ENCODE measurements around the gene TIPARP. TPM values are rescaled to one million over a fixed set of nuclear protein-coding genes. Genes with fewer than 3 reads are reported as not detected.

TIPARP gene
- total RNA-seq, 2 experiments from 2014 or later: 10.0 to 13.4 TPM

DNA sequence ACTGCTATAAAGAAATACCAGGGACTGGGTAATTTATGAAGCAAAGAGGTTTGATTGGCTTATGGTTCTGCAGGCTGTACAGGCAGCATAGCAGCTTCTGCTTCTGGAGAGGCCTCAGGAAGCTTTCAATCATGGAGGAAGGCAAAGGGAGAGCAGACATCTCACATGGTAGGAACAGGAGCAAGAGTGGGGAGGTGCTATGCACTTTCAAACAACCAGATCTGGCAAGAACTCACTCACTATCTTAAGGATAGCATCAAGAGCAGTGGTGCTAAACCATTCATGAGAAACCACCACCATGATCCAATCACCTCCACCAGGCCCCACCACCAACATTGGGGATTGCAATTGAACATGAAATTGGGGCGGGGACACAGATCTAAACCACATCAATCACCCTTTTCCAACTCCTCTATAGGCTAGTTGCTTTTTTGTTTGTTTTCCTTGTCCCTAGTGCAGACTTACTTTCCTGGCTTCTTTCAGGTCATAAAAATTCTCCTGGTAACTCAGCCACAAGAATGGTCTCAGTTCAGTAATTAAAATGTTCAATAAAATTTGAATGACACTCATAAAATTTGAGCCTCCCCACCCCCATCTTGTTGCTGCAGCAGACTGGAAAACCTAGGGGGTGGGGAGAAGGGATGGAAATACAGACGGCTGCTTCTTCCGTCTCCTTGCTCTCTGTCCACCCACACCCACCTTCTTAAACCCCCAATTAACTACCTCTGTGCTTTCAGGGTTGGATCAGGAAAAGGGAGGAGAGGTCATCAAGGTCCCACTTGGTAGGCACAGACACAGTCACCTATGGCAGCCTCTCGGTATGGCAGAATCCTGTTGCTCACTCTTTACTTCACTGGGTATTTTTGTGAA is 16.3 kb upstream of the TIPARP start:
- H3K4me2 ChIP-seq (ENCODE audit: low read length): no peak overlapping the region
- H4K20me1 ChIP-seq (ENCODE audit: insufficient read depth, low read length): no peaks in the 10 kb centered on the region
- POLR2A ChIA-PET: no interaction called here
- BruUV-seq (replicated peaks): no TSS peak
- H3K9me2 ChIP-seq (ENCODE audit: insufficient read depth, low read length): no peaks in the 10 kb centered on the region
- H2AFZ ChIP-seq (ENCODE audit: low read length): no peak overlapping the region
- intact Hi-C loops (cut with micrococcal nuclease; ENCODE audit: unreplicated experiment): no loop called here
- TF ChIP-seq EZH2phosphoT487 (IDR thresholded peaks at IDR 0.05; ENCODE audit: borderline replicate concordance, low read depth, low read length): no peak
- TF ChIP-seq, protein P1, sequence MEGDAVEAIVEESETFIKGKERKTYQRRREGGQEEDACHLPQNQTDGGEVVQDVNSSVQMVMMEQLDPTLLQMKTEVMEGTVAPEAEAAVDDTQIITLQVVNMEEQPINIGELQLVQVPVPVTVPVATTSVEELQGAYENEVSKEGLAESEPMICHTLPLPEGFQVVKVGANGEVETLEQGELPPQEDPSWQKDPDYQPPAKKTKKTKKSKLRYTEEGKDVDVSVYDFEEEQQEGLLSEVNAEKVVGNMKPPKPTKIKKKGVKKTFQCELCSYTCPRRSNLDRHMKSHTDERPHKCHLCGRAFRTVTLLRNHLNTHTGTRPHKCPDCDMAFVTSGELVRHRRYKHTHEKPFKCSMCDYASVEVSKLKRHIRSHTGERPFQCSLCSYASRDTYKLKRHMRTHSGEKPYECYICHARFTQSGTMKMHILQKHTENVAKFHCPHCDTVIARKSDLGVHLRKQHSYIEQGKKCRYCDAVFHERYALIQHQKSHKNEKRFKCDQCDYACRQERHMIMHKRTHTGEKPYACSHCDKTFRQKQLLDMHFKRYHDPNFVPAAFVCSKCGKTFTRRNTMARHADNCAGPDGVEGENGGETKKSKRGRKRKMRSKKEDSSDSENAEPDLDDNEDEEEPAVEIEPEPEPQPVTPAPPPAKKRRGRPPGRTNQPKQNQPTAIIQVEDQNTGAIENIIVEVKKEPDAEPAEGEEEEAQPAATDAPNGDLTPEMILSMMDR (conservative IDR thresholded peaks at IDR 0.05; ENCODE audit: low read length): no peak
- H3K4me3 ChIP-seq (ENCODE audit: low read depth, low read length, poor library complexity, severe bottlenecking): no peak overlapping the region
- H3K79me2 ChIP-seq (ENCODE audit: insufficient read depth, low read depth, low read length): no peaks in the 10 kb centered on the region
- no peaks in the 10 kb centered on the region for H3K4me1 ChIP-seq (ENCODE audit: insufficient read depth, low read length, poor library complexity, severe bottlenecking)
- H3K9me3 ChIP-seq (ENCODE audit: low read length): no peaks in the 10 kb centered on the region
- H3K27ac ChIP-seq (ENCODE audit: low read depth, low read length, poor library complexity, severe bottlenecking): no peak overlapping the region
- no peaks in the 10 kb centered on the region for H3K36me3 ChIP-seq (ENCODE audit: insufficient read depth, low read length)
- DNase-seq (ENCODE audit: low spot score): no peak
- CTCF ChIA-PET (ENCODE audit: unreplicated experiment): no interaction called here

DNA sequence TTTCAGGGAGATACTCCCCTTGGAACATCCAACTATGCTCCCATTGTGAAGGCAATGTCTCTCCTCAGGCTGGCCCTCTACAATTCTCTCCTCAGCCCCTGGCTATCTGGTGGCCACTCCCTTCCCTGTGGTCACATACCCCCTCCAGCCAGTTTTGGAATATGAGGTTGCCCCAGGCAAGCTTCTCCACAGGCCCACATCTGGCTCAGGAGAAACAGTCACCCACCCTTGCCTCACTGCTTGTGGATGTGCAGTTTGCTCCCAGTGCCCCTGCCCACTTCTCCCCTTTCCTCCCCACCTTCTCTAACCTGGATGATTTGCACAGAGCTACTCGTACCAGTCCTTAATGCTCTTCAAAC is 15.7 kb upstream of the TIPARP start:
- no TSS peak for BruUV-seq (replicated peaks)
- no peaks in the 10 kb centered on the region for H3K9me3 ChIP-seq (ENCODE audit: low read length)
- no peak overlapping the region for H2AFZ ChIP-seq (ENCODE audit: low read length)
- intact Hi-C loops (cut with micrococcal nuclease; ENCODE audit: unreplicated experiment): no loop called here
- H3K79me2 ChIP-seq (ENCODE audit: insufficient read depth, low read depth, low read length): no peaks in the 10 kb centered on the region
- H3K27ac ChIP-seq (ENCODE audit: low read depth, low read length, poor library complexity, severe bottlenecking): no peak overlapping the region
- H3K36me3 ChIP-seq (ENCODE audit: insufficient read depth, low read length): no peaks in the 10 kb centered on the region
- POLR2A ChIA-PET: interaction anchor here (0.9 kb wide), 1 partner anchor 75 kb away, joined by 3 read pairs; no protein-coding TSS in a partner anchor
- TF ChIP-seq, protein P1 (conservative IDR thresholded peaks at IDR 0.05; ENCODE audit: low read length): no peak
- TF ChIP-seq EZH2phosphoT487 (IDR thresholded peaks at IDR 0.05; ENCODE audit: borderline replicate concordance, low read depth, low read length): no peak
- no peak for DNase-seq (ENCODE audit: low spot score)
- no peaks in the 10 kb centered on the region for H4K20me1 ChIP-seq (ENCODE audit: insufficient read depth, low read length)
- H3K9me2 ChIP-seq (ENCODE audit: insufficient read depth, low read length): no peaks in the 10 kb centered on the region
- no peak overlapping the region for H3K4me3 ChIP-seq (ENCODE audit: low read depth, low read length, poor library complexity, severe bottlenecking)
- no peak overlapping the region for H3K4me2 ChIP-seq (ENCODE audit: low read length)
- CTCF ChIA-PET (ENCODE audit: unreplicated experiment): no interaction called here
- H3K4me1 ChIP-seq (ENCODE audit: insufficient read depth, low read length, poor library complexity, severe bottlenecking): no peaks in the 10 kb centered on the region

DNA sequence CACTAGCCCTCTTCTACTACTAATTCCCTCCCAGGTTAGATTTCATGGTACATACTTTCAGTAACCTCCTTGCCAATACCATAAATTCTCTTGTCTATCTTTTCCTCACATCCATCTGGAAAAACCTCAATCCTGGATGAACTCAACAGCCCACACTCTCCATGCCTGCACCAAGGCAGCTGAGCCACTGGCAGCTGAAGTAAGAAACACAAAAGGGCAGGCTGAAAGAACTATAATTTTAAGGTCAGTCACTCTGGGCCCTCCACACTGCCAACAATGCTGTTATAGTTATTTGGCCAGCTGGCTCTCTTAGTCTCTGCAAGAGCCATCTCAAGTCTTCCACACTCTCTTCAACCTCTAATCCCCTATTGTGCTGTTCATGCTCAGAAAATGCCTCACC is 15.1 kb upstream of the TIPARP start:
- Histone ChIP-seq H3K4me1 (ENCODE audit: insufficient read depth, low read length, poor library complexity, severe bottlenecking) (peaks cover under 1% of the 10 kb centered on the region), H3K9me2 (ENCODE audit: insufficient read depth, low read length) (no peaks in the 10 kb centered on the region), H3K9me3 (ENCODE audit: low read length) (no peaks in the 10 kb centered on the region), H3K27ac (ENCODE audit: low read depth, low read length, poor library complexity, severe bottlenecking) (no peak overlapping the region), H2AFZ (ENCODE audit: low read length) (no peak overlapping the region), H3K4me2 (ENCODE audit: low read length) (no peak overlapping the region), H3K36me3 (ENCODE audit: insufficient read depth, low read length) (no peaks in the 10 kb centered on the region), H3K79me2 (ENCODE audit: insufficient read depth, low read depth, low read length) (no peaks in the 10 kb centered on the region), H4K20me1 (ENCODE audit: insufficient read depth, low read length) (no peaks in the 10 kb centered on the region), H3K4me3 (ENCODE audit: low read depth, low read length, poor library complexity, severe bottlenecking) (no peak overlapping the region)
- TF ChIP-seq, protein P1 (conservative IDR thresholded peaks at IDR 0.05; ENCODE audit: low read length): no peak
- no TSS peak for BruUV-seq (replicated peaks)
- intact Hi-C loops (cut with micrococcal nuclease; ENCODE audit: unreplicated experiment): no loop called here
- CTCF ChIA-PET (ENCODE audit: unreplicated experiment): no interaction called here
- DNase-seq (ENCODE audit: low spot score): no peak
- POLR2A ChIA-PET: interaction anchor here (0.9 kb wide), 1 partner anchor 75 kb away, joined by 3 read pairs; no protein-coding TSS in a partner anchor

All from OCI-LY7 (cell line).